Panc1 (cell line): ENCODE results near the gene UBE2G2.

Experiments used
- POLR2AphosphoS5 ChIP-seq: IDR thresholded peaks from 2 replicates; pipeline ENCODE4 v1.6.1; 2012; ENCODE audit warnings: mild to moderate bottlenecking, low read depth, low read length, moderate library complexity
- TF ChIP-seq, protein P1 (sequence below): fragments of 450-650 bp; IDR thresholded peaks from 2 replicates; pipeline ENCODE4 v1.5.1; 2017; ENCODE audit warnings: mild to moderate bottlenecking

DNA sequence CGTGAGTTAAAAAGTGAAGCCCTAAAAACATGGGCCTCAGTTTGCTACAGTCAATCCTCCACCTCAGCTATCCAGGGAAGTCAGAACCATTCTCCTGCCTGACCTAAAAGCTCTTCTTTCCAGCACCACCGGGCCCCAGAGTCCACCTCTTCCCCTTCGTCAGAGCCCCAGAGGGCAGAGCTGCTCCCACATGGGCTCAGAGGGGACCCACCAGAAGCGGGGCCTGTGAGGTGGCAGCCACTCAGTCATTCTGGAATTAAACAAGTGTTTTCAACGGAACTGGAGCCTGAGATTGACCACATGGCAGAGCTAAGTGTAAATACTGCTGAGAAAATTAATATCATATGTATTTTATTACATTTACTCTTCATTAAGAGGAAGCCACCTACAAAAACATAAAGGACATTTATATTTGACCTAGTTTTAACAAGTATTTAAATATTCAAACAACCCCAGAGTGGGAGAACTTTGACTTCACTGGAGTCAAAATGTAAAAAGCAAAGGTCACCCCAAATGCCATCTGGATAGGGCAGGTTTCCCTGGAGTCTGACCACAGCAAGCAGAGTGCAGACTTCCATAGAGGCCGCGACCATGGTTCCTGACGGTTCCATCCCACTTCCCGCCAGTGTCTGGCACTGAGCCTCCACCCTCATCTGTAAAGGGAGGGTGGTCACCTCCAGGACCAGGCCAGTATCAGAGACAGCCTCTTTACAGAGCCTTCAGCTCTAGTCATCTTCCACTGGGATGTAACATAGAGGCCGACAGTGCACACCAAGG is 14.4 kb upstream of the UBE2G2 start:
- TF ChIP-seq, protein P1, sequence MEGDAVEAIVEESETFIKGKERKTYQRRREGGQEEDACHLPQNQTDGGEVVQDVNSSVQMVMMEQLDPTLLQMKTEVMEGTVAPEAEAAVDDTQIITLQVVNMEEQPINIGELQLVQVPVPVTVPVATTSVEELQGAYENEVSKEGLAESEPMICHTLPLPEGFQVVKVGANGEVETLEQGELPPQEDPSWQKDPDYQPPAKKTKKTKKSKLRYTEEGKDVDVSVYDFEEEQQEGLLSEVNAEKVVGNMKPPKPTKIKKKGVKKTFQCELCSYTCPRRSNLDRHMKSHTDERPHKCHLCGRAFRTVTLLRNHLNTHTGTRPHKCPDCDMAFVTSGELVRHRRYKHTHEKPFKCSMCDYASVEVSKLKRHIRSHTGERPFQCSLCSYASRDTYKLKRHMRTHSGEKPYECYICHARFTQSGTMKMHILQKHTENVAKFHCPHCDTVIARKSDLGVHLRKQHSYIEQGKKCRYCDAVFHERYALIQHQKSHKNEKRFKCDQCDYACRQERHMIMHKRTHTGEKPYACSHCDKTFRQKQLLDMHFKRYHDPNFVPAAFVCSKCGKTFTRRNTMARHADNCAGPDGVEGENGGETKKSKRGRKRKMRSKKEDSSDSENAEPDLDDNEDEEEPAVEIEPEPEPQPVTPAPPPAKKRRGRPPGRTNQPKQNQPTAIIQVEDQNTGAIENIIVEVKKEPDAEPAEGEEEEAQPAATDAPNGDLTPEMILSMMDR = no peak
- TF ChIP-seq POLR2AphosphoS5 = no peak
